HG03571 (cell line): Measurements from ENCODE around the gene STAT5A.
"Not testable (repeated sequence)": the region's sequence is repeated elsewhere in the genome, so short reads cannot be mapped to it uniquely, and the experiment has no call there.

Experiments
- ATAC-seq: cut with Tn5 transposase; IDR thresholded peaks from one replicate; pipeline ENCODE4 v1.9.1; 2021; ENCODE audit not compliant: unreplicated experiment

The STAT5A gene

DNA sequence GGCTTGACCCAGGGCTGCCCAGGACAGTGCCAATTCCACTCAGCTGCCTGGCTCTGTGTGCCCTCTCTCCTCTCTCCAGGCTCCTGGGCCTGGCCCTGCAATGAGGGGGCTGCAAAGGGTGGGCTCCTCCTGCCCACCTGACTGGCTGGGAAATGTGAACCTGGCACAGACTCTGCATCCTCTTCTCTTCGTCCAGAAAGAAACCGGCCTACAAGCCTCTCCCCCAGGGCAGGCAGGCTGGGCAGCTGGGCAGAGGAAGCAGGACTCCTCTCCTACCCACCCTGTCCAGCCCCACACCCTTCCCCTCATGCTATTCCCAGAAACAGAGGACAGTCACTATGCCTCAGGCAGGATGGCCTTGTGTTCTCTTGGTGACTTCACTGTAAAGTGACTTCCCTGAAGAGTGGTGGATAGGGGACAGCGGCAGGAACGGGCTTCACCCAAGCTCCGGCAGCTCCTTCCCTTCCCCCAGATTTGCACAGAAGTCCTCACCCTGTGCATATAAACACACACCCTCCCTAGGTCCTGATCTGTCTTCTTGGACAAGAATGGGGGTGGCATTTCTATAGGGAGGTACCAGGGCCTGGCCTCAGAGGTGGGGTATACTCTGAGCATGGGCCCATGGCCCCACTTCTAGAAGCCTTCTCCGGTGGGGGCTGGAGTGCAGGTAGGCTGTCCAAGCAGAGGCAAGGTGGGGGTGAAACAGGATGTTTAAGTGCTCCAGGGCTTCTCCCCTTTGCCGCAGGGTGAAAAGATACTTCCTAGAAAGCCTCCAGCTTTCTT, 4.9 kb upstream of the STAT5A start:
- no peak for ATAC-seq

DNA sequence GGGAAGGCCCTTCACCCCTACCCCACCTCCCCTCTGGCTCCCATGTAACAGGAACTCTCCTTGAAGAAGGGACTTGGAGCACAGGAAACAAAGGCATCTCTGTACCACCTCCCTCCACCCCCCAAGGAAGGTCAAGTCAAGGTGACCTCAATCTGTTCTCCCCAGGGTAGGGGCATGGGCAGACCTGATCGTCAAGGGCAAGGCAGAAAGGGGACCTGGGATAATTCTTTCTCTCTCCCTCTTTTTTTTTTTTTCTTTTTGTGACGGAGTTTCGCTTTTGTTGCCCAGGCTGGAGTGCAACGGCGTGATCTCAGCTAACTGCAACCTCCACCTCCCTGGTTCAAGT, 4.3 kb upstream of the STAT5A start:
- no peak for ATAC-seq

GRCh38 chr17:42284566-42284965, 3.7 kb upstream of the STAT5A start:
- ATAC-seq = no peak

DNA sequence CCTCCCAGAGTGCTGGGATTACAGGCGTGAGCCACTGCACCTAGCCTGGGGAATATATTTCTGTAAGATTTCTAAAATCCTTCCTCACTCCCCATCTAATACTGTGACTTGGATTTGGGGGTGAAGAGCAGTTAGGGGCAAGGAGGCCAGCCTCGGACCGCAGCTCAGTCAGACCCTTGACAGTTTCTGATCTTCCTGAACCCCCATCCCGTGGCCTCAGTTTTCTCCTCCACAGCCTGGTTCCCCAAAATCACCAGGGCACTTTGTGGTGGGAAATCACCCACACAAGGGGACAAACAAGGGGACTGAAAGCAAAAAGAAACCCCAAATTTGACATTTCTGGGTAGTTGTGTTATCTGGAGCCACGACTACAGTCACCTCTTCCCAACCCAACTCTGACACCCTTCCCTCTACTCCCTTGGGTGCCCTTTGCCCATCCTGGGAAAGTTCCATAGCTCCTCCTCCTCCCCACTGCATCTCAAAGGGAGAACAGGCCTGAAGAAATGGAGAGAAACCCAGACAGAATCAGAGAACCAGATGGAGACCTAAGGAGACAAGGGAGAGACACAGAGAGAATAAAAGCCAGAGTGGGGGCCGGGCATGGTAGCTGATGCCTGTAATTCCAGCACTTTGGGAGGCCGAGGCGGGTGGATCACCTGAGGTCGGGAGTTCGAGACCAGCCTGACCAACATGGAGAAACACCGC, 2.8 kb upstream of the STAT5A start:
- no peak for ATAC-seq

GRCh38 chr17:42286411-42287221, 1.7 kb upstream of the STAT5A start:
- no peak for ATAC-seq

DNA sequence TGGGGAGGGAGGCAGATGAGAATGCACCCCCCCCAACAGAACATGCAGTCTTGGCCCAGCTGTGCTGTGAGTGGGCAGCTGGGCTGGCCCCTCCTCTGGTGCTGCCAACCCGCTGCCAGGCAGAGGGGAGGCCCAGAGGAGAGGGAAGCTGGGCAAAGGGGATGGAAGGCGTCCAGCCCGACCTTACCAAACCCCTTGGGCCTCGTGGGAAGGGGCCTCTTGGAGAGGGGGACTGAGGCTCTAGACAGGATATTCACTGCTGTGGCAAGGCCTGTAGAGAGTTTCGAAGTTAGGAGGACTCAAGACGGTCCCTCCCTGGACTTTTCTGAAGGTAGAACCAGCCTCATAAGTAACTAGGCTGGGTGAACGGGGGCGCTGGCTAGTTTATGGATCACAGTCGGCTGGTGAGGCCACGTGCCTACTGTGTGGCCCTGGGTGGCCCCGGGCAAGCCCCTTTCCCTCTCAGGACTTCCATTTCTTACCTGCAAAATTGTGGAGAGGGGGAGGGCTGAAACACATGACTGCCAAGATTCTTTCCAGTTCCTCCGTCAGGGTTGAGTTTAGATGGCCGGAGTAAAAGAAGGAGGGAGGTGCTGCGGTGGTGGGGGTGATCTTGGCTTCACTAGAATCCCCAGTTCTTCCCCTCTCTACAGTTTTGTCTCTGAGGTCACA, 857 bp upstream of the STAT5A start:
- ATAC-seq = no peak

- no peak for ATAC-seq
Measured at GRCh38 chr17:42288803-42289610, 709 bp downstream of the STAT5A start.

DNA sequence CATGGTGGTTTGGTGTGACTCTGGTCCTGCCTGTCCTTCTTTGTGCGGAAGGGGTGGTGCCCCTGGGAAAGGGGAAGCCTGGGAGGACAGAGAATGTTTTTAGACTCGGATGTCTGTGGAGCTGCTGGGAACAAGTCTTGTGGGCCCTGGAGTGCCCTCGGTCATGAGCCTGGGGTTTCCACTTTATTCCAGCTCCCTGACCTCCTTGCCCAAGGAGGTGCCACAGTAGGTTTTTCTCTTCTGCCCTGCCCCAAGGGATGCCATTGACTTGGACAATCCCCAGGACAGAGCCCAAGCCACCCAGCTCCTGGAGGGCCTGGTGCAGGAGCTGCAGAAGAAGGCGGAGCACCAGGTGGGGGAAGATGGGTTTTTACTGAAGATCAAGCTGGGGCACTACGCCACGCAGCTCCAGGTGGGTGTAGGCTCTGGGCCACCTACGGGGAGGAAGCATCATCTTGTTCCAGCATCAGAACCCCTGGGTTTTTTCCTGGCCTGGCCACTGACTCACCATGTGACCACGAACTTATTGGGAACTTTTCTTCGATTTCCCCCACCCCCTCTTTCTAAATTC, 1.4 kb downstream of the STAT5A start:
- no peak for ATAC-seq

DNA sequence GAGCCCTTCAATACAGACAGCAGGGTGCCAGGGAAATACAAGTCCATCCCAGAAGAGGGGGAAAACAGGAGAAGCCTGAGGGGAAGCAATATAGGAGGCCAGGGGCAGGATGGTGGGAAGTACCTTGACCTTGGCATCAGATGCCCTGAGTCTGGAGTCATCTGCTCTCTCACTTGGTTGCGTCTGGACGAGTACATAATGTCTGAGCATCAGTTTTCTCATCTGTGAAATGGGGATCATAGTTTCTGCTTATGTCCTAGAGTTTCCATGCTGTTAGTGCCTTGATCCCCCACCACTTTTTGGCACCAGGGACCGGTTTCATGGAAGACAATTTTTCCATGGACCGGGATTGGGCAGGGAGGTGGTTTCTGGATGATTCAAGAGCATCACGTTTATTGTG, 2.3 kb downstream of the STAT5A start:
- ATAC-seq = no peak

GRCh38 chr17:42291129-42291528, 2.8 kb downstream of the STAT5A start:
- no peak for ATAC-seq

DNA sequence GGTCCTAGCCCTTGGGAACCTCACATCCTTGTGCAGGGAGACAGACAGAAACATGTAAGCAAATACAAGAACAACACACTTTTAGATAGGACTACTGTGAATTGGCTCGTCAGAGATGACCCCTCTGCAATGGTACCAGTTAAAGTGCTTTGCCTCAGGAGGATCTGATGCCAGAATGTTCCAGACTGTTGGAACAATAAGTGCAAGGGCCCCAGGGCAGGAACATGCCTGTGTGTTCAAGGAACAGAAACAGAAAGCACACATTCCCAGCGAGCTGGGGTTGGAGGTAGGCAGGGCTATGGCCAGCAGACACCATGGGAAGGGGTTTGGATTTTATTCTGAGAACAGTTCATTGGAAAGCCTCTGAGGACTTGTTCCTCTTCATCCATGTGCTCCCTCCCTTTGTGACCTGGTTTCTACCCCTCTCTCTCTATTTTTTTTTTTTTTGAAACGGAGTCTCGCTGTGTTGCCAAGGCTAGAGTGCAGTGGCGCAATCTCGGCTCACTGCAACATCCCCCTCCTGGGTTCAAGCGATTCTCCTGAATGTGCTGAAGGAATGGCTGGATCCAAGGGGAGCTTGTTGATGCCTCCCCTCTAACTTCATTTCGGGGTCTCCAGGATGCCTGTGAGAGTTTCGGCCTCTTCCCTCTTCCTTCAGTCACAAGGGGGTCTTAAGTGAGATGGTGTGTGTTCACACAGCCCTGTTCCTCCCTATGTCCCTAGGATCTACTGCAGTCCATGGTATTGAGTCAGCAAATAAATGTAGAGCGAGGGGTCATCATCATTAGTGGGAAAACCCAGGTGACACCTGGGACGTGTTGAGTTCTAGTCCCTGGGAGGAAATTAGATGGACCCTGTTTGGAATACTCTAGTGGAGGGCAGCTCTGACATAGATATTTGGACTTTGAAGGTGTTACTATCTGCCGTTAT, 6.4 kb downstream of the STAT5A start:
- no peak for ATAC-seq

- no peak for ATAC-seq
Measured at GRCh38 chr17:42296012-42296411, 7.7 kb downstream of the STAT5A start.

DNA sequence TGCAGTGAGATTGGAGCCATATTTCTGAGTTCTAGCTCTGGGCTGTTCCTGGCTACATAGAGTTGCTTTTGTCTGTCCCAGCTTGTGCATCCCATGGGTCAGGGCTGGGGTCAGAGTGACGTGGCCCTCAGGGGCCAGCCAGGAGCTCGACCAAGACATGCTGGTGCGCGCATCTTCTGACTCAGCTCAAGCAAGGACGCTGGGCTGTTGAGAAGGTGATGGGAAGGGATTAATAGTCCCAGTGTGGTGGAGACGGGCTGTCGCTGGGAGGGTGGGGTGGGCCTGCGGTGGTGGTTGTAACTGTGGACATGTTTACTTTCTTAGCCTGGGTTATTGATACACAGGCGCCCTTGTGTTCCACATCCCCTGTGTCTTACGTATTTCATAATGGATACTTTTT, 9.5 kb downstream of the STAT5A start:
- not testable (repeated sequence) for ATAC-seq

DNA sequence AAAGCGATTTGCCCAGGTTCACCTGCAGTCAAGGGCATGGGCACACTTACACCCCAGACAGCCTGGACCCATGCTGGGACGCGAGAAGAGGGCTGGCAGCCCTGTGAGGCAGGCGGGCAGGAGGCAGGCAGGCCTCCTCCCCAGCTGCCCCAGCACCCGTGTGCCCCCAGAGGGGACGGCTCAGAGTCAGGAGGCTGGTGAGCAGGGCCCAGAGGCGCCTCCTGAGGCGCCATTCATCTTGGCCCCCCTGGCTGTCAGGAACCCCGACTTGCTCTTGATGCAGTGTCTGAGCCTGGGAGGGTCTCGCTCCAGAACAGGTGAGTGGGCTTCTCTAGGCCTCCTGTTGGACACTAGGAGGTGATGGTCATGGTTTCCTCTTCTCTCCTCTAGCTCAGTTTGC, 11.1 kb downstream of the STAT5A start:
- not testable (repeated sequence) for ATAC-seq

DNA sequence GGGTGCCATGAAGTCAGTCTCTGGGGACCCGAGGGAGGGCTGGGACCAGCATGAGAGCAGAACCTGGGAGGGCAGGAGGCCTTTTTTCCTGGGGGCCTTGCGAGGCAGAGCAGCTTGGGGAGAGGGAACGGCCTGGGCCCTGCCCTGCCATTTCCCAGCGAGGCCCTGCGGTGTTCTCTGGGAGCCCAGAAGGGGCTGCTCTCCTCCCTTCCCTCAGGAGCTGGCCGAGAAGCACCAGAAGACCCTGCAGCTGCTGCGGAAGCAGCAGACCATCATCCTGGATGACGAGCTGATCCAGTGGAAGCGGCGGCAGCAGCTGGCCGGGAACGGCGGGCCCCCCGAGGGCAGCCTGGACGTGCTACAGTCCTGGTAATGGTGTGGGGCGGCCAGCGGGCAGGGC, 11.6 kb downstream of the STAT5A start:
- not testable (repeated sequence) for ATAC-seq

GRCh38 chr17:42301022-42301421, 12.7 kb downstream of the STAT5A start:
- no peak for ATAC-seq

DNA sequence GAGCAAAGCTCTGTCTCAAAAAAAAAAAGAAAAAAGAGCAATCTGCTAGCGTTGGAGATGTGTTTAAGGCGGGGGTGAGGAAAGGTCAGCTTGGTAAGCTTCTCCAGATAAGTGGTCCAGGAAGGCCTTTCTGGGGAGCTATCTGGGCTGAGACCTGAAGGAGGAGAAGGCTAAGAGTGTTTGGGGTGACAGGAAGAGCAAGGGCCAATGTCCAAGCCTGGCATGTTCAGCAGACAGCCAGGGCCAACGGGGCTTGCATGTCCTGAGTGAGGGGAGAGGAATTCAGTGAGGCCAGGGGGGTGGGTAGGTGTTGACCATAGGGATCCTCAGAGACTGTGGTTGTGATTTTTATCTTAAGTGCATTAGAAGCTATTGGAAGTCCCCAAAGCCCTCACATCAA, 15.4 kb downstream of the STAT5A start:
- ATAC-seq = no peak

DNA sequence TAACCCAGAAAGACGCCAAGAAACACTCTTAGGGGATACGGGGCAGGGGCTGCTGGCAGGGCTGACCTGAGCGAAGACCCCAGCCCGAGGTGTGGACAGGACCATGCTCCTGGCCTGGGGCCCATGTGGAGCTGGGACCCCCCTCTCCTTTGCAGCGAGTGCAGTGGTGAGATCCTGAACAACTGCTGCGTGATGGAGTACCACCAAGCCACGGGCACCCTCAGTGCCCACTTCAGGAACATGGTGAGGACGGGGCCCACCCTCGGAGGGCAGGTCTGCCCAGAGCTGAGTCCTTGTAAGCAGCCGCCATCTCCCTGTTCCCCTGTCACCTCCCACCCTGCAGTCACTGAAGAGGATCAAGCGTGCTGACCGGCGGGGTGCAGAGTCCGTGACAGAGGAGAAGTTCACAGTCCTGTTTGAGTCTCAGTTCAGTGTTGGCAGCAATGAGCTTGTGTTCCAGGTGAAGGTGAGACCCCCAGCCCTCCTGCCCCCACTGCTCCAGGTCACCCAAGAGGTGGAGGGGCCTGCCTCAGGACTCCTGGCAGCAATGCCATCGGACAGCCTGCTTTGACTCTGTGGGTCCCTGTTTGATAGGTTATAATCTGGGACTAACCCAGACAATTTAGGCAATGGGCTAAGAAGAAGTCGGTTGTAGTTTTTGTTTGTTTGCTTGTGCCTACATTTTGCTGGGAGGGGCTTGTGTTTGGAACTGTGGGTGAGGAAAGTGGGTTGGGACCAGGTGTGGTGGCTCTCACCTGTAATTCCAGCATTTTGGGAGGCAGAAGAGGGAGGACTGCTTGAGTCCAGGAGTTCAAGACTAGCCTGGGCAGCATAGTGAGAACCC, 16.1 kb downstream of the STAT5A start:
- ATAC-seq = no peak
